ENCODE data around the gene WBP1.

- TF ChIP-seq CTCF (IDR thresholded peaks at IDR 0.05) (no peak), EZH2 (IDR thresholded peaks at IDR 0.05) (no peak)
Observed at GRCh38 chr2:74505448-74506246, 47.4 kb downstream of the WBP1 start.
